Limb (tissue), 2 donors: Measurements from ENCODE around the gene CFAP74.

ENCODE experiments used
- DNase-seq, 2 donors: peaks; one replicate each; pipeline ENCODE4 v3.0.0-alpha.2; 2016; ENCODE audit errors: extremely low spot score in 2 of 2

CFAP74 gene

DNA sequence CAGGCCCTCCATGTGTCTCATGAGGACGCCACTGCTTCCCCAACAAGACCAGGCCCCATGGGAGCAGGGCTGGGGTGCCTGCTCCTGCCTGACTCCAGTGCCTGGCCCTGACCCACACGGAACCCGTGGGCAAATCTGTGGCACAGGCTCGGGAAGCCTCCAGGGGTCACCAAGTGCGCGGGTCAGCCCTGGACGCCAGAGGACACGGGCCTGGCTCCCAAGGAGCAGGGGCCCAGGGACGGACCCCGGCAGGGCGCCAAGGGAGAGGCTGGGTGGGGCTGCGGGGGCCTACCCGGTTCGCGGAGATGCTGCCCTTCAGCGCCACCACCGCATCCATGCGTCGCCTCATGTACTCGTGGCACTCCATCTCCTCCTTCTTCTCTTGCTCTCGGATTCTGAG lies 31.9 kb downstream of the CFAP74 start:
- no peak for DNase-seq

DNA sequence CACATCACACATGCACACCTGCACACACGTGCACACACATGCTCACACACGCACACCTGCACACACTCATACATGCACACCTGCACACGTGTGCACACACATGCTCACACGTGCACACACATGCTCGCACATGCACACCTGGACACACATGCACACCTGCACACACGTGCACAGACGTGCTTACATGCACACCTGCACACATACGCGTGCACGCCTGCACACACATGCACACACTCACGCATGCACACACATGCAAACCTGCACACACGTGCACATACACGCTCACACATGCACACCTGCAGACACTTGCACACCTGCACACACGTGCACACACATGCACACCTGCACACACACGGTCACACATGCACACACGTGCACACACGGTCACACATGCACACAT lies 32.6 kb downstream of the CFAP74 start:
- no peak for DNase-seq

DNA sequence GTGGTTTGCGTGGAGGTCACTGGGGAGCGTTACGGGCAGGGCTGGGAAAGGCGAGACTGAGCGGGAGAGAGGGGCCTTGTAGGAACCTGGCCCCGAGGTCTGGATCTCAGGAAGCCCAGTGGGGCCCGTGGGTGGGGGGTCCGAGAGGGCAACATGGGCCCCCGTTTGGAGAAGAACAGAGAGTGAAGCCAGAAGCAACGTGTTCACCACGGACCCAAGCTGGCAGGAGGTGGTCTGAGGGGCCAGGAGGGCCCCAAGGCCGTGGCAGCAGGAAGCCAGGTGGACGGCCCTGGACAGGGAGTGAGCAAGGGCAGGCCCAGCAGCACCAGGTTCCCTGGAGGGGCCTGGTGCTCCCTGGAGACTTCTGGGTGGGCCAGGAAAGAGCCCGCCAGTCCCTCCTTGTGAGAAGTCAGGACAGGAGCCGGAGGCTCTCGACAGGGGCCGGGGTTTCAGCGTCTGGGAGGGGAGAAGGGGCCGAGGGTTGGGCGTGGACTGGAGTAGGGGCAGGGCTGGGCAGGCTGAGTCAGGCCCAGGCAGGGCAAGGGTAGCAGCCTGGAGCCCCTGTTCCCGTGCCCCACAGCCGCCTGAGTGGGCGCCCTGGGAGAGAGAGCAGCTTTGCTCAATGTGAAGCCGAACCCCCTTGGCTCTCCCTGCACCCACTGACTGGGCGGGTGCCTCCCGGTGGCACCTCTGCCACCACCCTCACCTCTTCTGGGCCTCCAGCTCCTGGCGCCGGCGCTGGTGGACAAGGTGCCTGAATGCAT lies 33.5 kb downstream of the CFAP74 start:
- no peak for DNase-seq

DNA sequence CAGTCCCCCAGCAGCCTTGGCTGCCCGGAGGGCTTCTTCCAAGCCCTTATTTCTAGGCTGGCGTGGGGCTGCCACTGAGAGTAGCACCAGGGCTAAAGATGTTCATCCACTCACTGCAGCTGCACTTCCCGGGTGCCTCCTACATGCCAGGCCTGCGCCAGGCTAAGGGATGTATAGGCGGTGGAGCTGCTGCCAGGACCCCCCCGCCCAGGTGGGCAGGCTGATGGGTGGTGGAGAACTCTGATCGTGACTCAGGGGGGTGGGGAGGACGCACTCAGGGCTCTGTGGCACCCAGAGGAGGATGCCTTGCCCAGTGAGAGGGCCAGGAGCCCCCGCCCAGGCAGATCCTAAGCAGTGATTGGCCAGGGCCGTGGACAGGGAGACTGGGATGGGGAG lies 34.1 kb downstream of the CFAP74 start:
- no peak for DNase-seq

DNA sequence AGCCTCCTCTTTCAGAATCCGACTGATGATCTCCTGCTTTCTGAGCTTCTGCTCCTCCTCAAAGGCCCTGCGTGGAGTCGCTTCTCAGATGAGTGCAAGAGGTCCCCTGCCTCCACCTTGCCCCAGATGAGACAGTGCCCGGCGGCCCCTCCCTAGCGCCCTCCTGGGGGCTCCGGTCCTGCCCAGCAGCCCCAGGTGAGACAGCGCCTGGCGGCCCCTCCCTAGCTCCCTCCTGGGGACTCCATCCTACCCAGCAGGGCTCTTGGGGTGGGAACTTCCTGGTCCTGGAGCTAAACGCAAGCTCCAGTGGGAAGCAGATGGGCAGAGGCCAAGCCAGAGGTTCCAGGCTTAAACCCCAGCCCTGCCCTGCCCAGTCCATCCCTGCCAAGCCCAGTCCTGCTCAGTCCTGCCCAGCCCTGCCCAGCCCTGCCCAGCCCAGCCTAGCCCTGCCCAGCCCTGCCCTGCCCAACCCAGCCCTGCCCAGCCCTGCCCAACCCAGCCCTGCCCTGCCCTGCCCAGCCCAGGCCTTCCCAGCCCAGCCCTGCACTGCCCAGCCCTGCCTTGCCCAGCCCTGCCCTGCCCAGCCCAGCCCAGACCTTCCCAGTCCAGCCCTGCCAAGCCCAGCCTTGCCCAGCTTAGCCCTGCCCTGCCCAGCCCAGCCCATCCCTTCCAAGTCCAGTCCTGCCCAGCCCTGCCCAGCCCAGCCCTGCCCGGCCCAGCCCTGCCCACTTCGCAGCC lies 34.6 kb downstream of the CFAP74 start:
- DNase-seq: no peak

DNA sequence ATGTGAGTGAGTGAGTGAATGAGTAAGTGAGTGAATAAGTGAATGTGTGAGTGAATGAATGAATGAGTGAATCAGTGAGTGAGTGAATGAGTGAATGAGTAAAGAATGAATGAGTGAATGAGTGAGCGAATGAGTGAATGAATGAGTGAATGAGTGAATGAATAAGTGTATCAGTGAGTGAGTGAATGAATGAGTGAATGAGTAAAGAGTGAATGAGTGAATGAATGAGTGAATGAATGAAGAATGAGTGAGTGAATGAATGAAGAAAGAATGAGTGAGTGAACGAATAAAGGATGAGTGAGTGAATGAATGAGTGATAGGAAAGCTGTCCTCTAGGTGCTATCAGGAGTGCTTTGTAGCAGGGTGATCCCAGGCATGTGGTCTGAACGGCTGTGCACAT lies 35.7 kb downstream of the CFAP74 start:
- DNase-seq: no peak

DNA sequence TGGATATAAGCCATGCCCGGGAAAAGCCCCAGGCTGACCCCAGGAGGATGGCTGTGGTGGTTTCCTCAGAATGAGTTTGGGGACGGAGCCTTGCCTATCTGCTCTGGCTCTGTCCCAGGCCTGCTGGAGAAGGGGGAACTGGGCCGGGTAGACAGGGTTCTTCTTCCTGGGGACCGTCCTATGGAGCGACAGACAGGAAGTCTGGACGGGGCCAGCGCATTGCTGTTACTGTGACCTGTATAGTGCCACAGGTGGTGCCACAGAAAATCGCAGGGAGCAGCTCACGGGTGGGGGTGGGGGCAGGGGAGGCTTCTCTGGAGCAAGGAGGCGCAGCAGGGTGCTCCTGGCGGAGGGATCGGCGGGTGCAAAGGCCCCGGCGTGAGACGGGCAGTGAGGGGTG lies 36.4 kb downstream of the CFAP74 start:
- DNase-seq: no peak

DNA sequence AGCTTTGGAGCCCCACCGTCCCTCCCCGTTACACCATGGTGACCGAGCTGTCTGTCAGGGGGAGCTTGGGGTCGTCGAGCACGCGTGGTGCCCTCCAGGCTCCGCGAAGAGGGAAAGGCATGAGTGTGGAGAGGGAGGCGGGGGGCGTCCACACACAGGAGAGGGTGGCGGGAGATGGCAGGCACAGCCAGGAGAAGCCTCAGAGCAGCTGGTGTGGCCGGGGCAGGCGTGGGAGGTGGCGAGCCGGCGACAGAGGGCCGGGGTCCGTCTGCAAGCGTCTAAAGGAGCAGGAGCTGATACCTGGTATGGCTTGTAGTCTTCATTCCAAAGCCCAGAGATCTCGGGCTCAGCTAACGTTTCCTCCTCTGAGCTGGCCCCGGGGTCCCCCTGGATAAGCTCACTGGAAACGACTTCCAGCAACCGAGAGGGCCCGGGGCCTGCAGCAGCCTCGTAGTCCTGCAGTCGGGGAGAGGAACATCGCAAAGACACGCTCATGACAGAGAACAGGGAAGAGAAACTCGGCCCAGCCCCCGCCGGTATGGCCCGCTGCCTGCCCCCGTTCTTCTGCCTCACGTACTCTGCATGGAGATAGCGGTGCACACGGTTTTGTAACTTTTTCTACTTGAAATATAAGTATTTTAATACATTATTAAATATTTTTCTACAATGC lies 37.4 kb downstream of the CFAP74 start:
- DNase-seq: no peak

DNA sequence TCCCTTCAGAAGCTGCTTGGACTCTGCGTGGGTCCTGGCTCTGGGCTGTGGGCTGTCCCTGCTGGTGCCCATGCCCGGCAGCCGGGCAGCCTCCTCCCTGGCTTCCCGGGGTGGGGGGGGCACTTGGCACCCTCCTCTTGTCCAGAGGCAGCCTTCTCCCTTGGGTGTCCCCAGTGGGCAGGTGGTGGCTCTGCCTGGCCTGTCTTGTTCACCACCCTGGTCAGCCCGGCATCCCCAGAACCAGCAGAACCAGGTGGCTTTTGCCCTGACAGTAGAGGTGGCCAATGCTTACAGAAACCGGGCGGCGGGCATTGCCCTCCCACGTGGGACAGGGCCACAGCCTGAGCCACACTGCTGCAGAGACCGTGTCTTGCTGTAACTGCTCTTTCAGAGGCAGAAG lies 38.0 kb downstream of the CFAP74 start:
- DNase-seq: no peak

DNA sequence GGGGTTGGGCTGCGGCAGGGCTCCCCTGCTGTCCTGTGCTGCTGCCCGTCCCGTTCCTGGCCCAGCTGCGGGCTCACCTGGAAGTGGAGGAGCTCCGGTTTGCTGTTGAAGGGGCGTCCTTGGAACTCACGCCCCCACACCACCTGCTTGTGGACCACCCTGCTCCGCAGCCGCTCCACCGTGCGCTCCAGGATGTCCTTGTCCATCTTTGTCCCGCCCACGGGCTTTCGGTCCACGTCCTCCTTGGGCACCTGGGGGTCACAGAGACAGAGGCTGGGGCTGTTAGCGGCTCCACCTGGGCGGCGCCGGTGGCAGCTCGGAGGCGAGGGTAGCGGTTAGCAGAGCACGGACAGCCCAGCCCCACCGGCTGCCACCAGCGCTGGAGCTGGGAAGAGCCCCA lies 38.8 kb downstream of the CFAP74 start:
- DNase-seq: no peak

DNA sequence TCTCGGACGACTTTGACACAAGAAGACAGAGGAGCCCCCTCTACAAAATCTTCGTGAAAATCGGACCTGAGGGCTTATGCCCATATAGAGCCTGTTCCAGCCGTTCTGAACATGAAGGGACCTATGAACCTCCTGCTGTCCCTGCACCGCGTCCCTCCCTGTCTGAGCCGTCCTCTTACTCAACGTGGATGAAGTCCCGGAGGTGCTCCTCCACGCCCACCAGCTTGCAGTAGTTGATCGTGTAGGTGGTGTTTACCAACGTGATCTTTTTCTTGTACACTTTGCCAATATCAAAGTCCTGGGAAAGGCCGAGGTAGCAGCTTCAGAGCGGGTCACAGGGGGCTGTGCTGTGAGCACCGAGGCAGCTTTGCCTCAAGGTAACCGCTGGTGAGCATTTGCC lies 40.0 kb downstream of the CFAP74 start:
- DNase-seq: no peak

DNA sequence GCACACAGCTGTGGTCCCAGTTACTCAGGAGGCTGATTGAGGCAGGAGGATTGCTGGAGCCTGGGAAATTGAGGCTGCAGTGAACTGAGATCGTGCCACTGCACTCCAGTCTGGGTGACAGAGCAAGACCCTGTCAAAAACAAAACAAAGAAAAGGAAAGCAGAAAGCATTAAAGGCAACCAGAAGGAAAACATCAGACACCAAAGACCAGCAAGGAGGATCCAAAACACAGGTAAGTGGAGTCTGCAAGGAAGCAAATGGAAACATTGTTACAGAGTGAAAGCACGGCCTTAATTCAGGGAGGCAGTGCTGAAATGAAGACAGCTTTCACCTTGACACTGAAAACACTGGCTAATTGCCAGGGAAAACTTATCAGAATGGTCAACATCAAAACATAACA lies 40.8 kb downstream of the CFAP74 start:
- no peak for DNase-seq

DNA sequence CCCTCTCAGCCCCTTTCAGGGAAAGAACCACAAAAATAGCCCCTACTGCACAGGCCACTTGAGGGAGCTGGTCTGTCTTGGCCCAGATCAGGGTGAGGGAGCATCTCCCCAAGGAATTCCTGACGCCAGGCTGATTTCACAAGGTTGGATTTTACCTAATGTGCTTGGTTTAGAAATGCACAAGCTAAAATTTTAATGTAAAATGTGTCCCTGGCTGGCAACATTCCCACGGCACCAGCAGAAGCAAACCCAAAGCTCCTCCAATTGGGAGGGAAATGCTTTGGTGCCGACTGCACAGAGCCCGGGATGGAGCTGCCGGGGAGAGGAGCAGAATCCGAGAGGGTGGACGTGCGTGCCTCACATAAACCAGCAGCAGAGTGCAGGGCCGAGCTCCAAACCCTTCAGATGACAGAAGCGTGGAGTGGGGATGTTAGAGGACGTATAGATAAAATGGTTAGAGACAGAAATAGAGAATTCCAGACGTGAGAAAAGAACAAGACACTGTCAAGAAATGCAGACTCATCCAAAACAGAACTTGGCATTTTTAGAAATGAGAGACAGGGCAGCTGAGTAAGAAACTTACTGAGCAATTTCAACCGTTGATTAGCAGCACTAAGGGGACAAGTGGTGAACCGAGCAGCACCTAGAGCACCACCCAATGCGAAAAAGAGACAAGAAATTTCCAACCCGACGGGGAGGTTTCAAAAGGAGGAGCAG lies 42.9 kb downstream of the CFAP74 start:
- DNase-seq: no peak

DNA sequence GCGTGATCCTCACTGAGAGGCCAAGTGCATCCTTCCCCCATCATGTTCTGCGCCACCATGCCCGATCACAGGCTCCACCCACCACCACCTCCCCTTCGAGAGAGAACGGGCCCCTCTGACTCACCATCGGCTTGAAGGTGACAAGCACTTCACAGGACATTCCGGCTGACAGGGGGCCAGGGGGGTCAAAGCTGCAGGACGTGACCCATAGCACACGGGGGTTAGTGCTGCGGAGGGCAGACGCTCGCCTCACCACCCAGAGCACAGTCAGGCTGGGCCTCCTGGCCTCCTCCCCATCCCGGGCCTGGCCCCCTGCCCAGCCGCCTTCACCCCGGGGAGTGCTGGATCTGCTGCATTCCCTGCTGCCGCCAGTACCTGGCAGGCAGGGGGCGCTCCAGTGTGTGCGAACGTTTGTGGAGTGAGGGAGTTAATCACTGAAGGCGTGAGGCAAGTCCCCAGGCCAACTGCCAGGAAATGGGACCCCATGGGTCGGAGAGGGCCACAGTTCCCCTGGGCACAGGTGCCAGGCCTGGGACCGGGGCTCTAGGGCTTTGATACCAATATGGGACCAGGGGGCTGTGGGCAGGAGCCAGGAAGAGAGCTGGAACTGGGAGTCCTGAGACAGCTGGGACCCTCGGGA lies 43.6 kb downstream of the CFAP74 start:
- peak; percentile 41 to 88 for DNase-seq

DNA sequence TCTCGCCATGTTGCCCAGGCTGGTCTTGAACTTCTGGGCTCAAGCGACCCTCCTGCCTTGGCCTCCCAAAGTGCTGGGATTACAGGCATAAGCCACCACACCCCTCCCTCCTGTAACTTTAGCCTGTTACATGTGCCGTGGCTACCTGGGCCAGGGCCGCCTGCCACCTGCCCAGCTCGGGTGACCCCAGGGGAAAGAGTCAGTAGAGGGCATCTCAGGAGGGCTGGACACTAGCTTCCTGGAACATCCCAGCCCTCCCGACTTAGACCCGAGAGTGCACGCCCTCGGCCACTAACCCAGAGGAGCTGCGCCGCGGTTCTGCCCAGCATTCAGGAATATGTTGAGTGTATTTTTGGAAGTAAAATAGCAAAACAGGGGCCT lies 44.1 kb downstream of the CFAP74 start:
- no peak for DNase-seq

DNA sequence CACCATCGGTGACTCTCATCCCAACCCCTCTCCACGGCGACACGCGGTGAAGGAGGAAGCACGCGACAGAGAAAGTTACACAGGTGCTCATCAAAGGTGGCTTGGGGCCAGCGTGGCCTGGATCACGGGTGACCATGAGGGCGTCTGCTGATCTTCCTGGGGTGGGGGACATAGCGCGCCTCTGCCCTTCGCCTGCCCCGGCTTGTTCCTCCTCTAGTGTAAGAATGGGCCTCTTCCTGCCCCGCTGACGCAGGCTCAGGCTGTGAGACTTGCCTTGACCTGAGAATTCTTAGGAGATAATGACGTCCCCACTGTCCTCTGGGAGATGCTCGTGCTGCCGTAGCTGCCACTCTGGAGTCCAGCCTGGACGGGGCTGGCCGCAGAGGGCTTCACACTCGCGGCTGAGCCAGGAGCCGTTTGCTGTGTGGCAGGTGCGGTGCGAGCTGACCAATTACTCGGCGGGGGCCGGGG lies 45.5 kb downstream of the CFAP74 start:
- no peak for DNase-seq

DNA sequence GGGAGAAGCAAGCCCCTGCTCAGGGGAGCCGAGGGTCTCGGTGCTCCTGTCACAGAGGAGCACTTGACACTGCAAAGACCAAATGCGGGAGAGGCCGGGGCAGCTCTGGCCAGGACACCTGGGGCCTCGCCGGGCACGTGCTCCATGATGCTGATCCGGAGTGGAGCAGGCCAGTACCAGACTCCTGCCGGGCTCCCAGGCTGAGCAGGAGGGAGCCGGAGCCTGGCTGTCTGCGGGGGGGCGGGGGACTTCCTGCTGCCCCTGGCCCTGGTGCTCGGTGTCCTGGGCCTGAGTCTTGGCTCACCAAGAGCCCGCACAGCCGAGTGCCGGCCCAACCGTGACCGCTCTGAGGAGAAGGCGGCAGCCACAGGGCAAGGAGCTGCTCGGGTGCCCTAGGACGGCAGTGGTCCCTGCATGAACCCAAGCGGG lies 46.0 kb downstream of the CFAP74 start:
- DNase-seq: no peak

DNA sequence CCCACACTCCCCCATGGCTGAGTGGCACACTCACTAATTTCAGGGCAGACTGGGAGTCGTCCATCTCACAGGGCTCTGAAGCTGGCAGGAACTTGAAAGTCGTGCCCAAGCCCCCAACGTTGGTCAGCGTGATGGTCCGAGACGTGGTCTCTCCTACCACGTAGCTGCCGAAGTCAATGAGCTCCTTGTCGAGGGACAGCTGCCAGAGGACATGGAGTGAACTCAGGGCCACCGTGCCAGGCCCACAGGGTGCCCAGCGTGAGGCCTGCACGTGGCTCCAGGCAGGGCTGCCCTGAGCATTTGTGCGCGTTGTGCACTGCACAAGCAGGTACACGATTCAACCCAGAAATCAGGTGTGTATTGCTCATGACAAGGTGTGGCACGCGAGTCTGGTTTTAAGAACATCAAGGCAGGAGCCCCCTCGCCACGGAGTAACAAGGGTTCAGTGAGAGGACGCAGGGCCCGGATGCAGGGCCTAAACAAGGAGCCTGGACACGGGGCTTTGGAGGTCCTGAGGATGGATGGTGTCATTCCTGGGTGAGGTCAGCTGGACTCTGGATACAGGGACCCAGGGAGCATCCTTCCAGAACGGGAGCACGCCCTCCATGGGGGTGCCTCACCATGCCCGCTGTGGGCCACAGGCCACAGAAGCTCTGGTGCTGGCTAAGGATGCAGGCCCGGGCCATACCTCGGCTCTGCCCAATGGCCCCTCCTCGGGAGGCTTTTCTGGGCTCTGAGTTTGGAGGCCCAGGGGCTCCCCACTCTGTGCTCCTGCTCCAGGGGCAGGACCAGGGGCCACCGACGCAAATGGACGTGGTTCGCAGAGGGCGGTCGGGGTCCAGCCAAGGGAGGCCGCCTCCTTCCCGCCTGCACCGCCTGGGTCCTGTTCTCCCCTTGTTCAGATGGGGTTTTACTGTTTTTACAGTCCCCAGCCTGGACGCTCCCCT lies 46.7 kb downstream of the CFAP74 start:
- no peak for DNase-seq

DNA sequence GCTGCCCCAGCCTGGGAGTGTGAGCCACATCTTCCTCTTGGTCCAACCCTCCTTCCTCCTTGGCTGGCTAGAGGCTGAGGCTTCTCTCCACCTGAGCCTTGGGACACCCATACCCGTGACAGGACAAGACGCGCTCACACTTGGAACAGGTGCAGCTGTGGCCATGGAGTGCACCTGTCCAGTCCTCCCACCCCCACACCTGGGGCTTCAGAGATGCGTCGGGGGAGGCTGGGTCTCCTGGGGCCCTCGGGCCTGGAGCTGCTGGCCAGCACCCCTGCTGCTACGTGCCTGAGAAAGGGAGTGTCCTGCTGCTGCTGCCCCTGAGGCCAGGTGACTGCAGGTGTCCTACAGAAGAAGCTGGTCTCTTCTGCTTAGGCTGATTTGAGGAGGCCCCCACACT lies 47.5 kb downstream of the CFAP74 start:
- DNase-seq: peak in 1 of 2 donors; percentile 28

DNA sequence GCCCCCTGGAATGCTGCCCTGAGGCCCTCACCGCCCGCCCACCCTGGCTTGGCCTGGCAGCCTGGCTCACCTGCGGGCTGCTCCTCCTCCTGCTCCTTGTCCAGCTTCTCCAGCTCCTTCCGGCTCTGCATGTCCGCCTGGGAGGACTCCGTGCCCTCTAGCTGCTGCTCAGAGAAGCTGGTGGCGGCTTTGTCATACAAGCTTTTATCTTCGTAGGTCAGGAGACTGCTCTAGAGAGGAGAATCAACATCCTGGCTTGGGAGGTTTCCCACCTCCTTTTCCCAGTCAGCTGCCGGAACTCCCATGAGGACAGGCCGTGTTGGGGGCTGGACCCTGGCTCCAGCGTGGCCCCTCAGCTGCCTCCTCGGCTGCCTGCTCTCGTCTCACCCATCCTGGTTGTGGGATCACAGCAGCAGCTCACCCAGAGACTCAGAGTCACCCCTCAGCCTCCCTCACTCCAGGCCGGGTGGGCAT lies 47.9 kb downstream of the CFAP74 start:
- peak in 1 of 2 donors; percentile 26 for DNase-seq
